HCT116 (cell line): ENCODE data around the gene CLDN10. TPM values are rescaled to one million over a fixed set of nuclear protein-coding genes. Genes with fewer than 3 reads are reported as not detected.

Experiments
- ATAC-seq: fragments of 200-7000 bp; cut with Tn5 transposase; 2 replicates; pipeline ENCODE4 v1.9.1; 2020; ENCODE audit warnings: mild to moderate bottlenecking, moderate library complexity
- BruUV-seq: library from RNA; stranded (reverse); fragments of 400-500 nt; replicated peaks from 2 replicates; lab custom pipeline; 2021; lab: Mats Ljungman, UMichigan
- CTCF ChIA-PET: fragments of 300-600 bp; sonication (Branson Sonifier 250); formaldehyde crosslinking; loops from one replicate; lab custom pipeline; 2021; ENCODE audit warnings: antibody characterized with exemption; lab: Charles Lee
- POLR2A ChIA-PET: fragments of 300-600, 350-600 bp; sonication (Branson Sonifier 250); formaldehyde crosslinking; loops from one replicate; lab custom pipeline; 2021; ENCODE audit warnings: antibody characterized with exemption; lab: Charles Lee
- RAD21 ChIA-PET, 2 experiments: fragments of 300-600 bp; sonication (Branson Sonifier 250); formaldehyde crosslinking; loops; one replicate each; lab custom pipeline; 2023; ENCODE audit warnings: low total read pairs in 2 of 2; ENCODE audit not compliant: uncharacterized antibody in 2 of 2, unreplicated experiment in 2 of 2, low non-redundant PET in 1 of 2; lab: Charles Lee
- DNase-seq: peaks from one replicate; pipeline ENCODE4 v3.0.0-alpha.2; 2010; ENCODE audit warnings: low read depth, low spot score
- H2AFZ ChIP-seq: fragments of 200-600 bp; shearing (Covaris generic), sonication (generic); 2 replicates; pipeline ENCODE4 v1.6.1; 2017; ENCODE audit warnings: low read depth, mixed run types, mixed read lengths, antibody characterized with exemption, low read length; ENCODE audit not compliant: poor library complexity, severe bottlenecking
- H3K27ac ChIP-seq: 2 replicates; pipeline ENCODE4 v1.5.1; 2012; ENCODE audit warnings: low read depth, low read length
- H3K27me3 ChIP-seq: fragments of 200-600 bp; sonication (generic); 2 replicates; pipeline ENCODE4 v1.6.1; 2016; ENCODE audit warnings: mixed run types, low read length, mixed read lengths; ENCODE audit not compliant: insufficient read depth
- H3K36me3 ChIP-seq, 2 experiments: fragments of 200-500 bp in 1 of 2; fragments of 200-600 bp in 1 of 2; sonication (Bioruptor generic) in 1 of 2; sonication (generic) in 1 of 2; 2 replicates each; pipeline versions ENCODE4 v1.5.1 to v1.6.1; 2014 to 2016; ENCODE audit warnings: low read length in 2 of 2, inconsistent platforms in 1 of 2, mixed read lengths in 1 of 2, mixed run types in 1 of 2; ENCODE audit not compliant: insufficient read depth in 2 of 2, control insufficient read depth in 1 of 2
- H3K4me1 ChIP-seq, 2 experiments: fragments of 200-600 bp in 1 of 2; sonication (generic) in 1 of 2; 2 replicates each; pipeline versions ENCODE4 v1.5.1 to v1.6.1; 2012 to 2017; ENCODE audit warnings: low read length in 2 of 2, inconsistent platforms in 1 of 2, mild to moderate bottlenecking in 1 of 2, mixed read lengths in 1 of 2, mixed run types in 1 of 2, moderate library complexity in 1 of 2; ENCODE audit not compliant: insufficient read depth in 2 of 2, control insufficient read depth in 1 of 2
- H3K4me2 ChIP-seq: fragments of 200-600 bp; sonication (generic); 2 replicates; pipeline ENCODE4 v1.6.1; 2017; ENCODE audit warnings: mixed run types, low read length, mixed read lengths
- H3K4me3 ChIP-seq, 2 experiments: fragments of 200-600 bp in 1 of 2; sonication (generic) in 1 of 2; replicated peaks in 1 of 2; 2 replicates each; pipeline ENCODE4 v1.5.1; 2011 to 2016; ENCODE audit warnings: low read length in 2 of 2, control low read depth in 1 of 2, low read depth in 1 of 2, mild to moderate bottlenecking in 1 of 2, mixed read lengths in 1 of 2, mixed run types in 1 of 2
- H3K79me2 ChIP-seq: fragments of 200-600 bp; sonication (generic); 2 replicates; pipeline ENCODE4 v1.6.1; 2017; ENCODE audit warnings: mild to moderate bottlenecking, mixed run types, low read length, moderate library complexity, mixed read lengths; ENCODE audit not compliant: insufficient read depth
- H3K9ac ChIP-seq: fragments of 200-600 bp; sonication (generic); 2 replicates; pipeline ENCODE4 v1.6.1; 2016; ENCODE audit warnings: low read length, mixed read lengths
- H3K9me2 ChIP-seq: fragments of 200-600 bp; sonication (generic), shearing (Covaris generic); 2 replicates; pipeline ENCODE4 v1.6.1; 2017; ENCODE audit warnings: mixed run types, mild to moderate bottlenecking, moderate library complexity; ENCODE audit not compliant: insufficient read depth
- H3K9me3 ChIP-seq, 2 experiments: fragments of 200-500 bp in 1 of 2; fragments of 200-600 bp in 1 of 2; sonication (Bioruptor generic) in 1 of 2; sonication (generic) in 1 of 2; 2 replicates each; pipeline ENCODE4 v1.6.1; 2014 to 2017; ENCODE audit warnings: low read length in 2 of 2, mixed read lengths in 2 of 2, inconsistent platforms in 1 of 2, low read depth in 1 of 2, mild to moderate bottlenecking in 1 of 2, mixed run types in 1 of 2, moderate library complexity in 1 of 2; ENCODE audit not compliant: control insufficient read depth in 1 of 2, insufficient read depth in 1 of 2
- H4K20me1 ChIP-seq: fragments of 200-600 bp; sonication (generic), shearing (Covaris generic); 2 replicates; pipeline ENCODE4 v1.6.1; 2017; ENCODE audit warnings: mixed run types, mild to moderate bottlenecking, moderate library complexity; ENCODE audit not compliant: insufficient read depth
- CBX3 ChIP-seq: IDR thresholded peaks from 2 replicates; pipeline ENCODE4 v1.6.1; 2012; ENCODE audit warnings: low read depth
- CEBPB ChIP-seq: IDR thresholded peaks from 2 replicates; pipeline ENCODE4 v1.6.1; 2012; ENCODE audit warnings: low read depth
- CTCF ChIP-seq, 3 experiments: fragments of 200-600 bp in 1 of 3; sonication (generic) in 1 of 3; IDR thresholded peaks in 2 of 3; conservative IDR thresholded peaks in 1 of 3; 2 replicates each; pipeline ENCODE4 v1.5.1; 2012 to 2017; ENCODE audit warnings: low read depth in 2 of 3, low read length in 2 of 3, antibody characterized with exemption in 1 of 3, borderline replicate concordance in 1 of 3, control low read depth in 1 of 3, mild to moderate bottlenecking in 1 of 3, mixed read lengths in 1 of 3, mixed run types in 1 of 3, moderate library complexity in 1 of 3; ENCODE audit not compliant: insufficient read depth in 1 of 3
- EGR1 ChIP-seq: IDR thresholded peaks from 2 replicates; pipeline ENCODE4 v1.6.1; 2012; ENCODE audit warnings: low read depth
- EZH2 ChIP-seq: fragments of 200-600 bp; sonication (generic); IDR thresholded peaks from 2 replicates; pipeline ENCODE4 v1.6.1; 2017; ENCODE audit warnings: antibody characterized with exemption, mixed run types
- EZH2phosphoT487 ChIP-seq: fragments of 200-600 bp; IDR thresholded peaks from 2 replicates; pipeline ENCODE4 v1.6.1; 2018; ENCODE audit warnings: antibody characterized with exemption, borderline replicate concordance
- FOSL1 ChIP-seq: IDR thresholded peaks from 2 replicates; pipeline ENCODE4 v1.6.1; 2012; ENCODE audit warnings: low read depth
- POLR2A ChIP-seq: IDR thresholded peaks from 2 replicates; pipeline ENCODE4 v1.7.0; 2011; ENCODE audit warnings: borderline replicate concordance; ENCODE audit not compliant: insufficient read depth, insufficient read length; ENCODE audit errors: extremely low read depth
- SIN3A ChIP-seq: IDR thresholded peaks from 2 replicates; pipeline ENCODE4 v1.6.1; 2012; ENCODE audit warnings: low read depth
- SP1 ChIP-seq: IDR thresholded peaks from 2 replicates; pipeline ENCODE4 v1.6.1; 2012; ENCODE audit warnings: low read depth
- SRF ChIP-seq: IDR thresholded peaks from 2 replicates; pipeline ENCODE4 v1.6.1; 2012; ENCODE audit warnings: low read depth
- TCF7L2 ChIP-seq: IDR thresholded peaks from 2 replicates; pipeline ENCODE4 v1.7.0; 2011; ENCODE audit warnings: borderline replicate concordance, inconsistent platforms; ENCODE audit not compliant: insufficient read depth, insufficient read length; ENCODE audit errors: extremely low read depth
- YY1 ChIP-seq: IDR thresholded peaks from 2 replicates; pipeline ENCODE4 v1.6.1; 2011; ENCODE audit warnings: low read length, low read depth, moderate library complexity, mild to moderate bottlenecking; ENCODE audit not compliant: insufficient replicate concordance; ENCODE audit errors: extremely low read depth
- ZBTB33 ChIP-seq: IDR thresholded peaks from 2 replicates; pipeline ENCODE4 v1.6.1; 2011; ENCODE audit warnings: mild to moderate bottlenecking, low read length, moderate library complexity; ENCODE audit not compliant: insufficient replicate concordance; ENCODE audit errors: extremely low read depth
- ZFX ChIP-seq: fragments of 450-650 bp; IDR thresholded peaks from 2 replicates; pipeline ENCODE4 v1.6.1; 2017
- intact Hi-C: fragments of 100-400 bp; cut with micrococcal nuclease; formaldehyde crosslinking; loops from 2 replicates; pipeline ENCODE4 v1.10.0; 2022
- total RNA-seq: library from RNA; stranded (reverse); gene quantifications from one replicate; pipeline ENCODE4 v1.2.1, GENCODE V29; 2021; ENCODE audit not compliant: unreplicated experiment
- TF ChIP-seq, protein P1 (sequence below): IDR thresholded peaks from 2 replicates; pipeline ENCODE4 v1.6.1; 2012
- TF ChIP-seq, protein P2 (sequence below): IDR thresholded peaks from 2 replicates; pipeline ENCODE4 v1.6.1; 2012

Gene CLDN10
- total RNA-seq, 1 experiment from 2014 or later = not detected

- intact Hi-C loops = no loop called here
- no peaks in the 10 kb centered on the region for H4K20me1 ChIP-seq
Observed at GRCh38 chr13:95601906-95602305, 49.4 kb downstream of the CLDN10 start.

More at GRCh38 chr13:95601906-95602305, 49.4 kb downstream of the CLDN10 start:
- H3K36me3 ChIP-seq = no peaks in the 10 kb centered on the region
- no peak overlapping the region for H3K4me2 ChIP-seq
- TF ChIP-seq ZBTB33 (no peak), TCF7L2 (no peak), YY1 (no peak), SRF (no peak), ZFX (no peak), CTCF (IDR thresholded peaks at IDR 0.05 in 2 of 3, conservative IDR thresholded peaks at IDR 0.05 in 1 of 3; ENCODE audit: borderline replicate concordance in 1 of 3, insufficient read depth in 1 of 3, low read depth in 2 of 3, low read length in 2 of 3) (no peak), EGR1 (no peak), CBX3 (no peak), SIN3A (no peak), CEBPB (no peak), SP1 (no peak), POLR2A (no peak), EZH2 (no peak), FOSL1 (no peak), EZH2phosphoT487 (no peak)
- TF ChIP-seq, protein P1, sequence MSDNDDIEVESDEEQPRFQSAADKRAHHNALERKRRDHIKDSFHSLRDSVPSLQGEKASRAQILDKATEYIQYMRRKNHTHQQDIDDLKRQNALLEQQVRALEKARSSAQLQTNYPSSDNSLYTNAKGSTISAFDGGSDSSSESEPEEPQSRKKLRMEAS = no peak
- TF ChIP-seq, protein P2, sequence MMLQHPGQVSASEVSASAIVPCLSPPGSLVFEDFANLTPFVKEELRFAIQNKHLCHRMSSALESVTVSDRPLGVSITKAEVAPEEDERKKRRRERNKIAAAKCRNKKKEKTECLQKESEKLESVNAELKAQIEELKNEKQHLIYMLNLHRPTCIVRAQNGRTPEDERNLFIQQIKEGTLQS = no peak
- no peak overlapping the region for H3K9ac ChIP-seq
- H3K79me2 ChIP-seq = no peaks in the 10 kb centered on the region
- H3K27ac ChIP-seq = no peak overlapping the region
- ChIA-PET CTCF (no interaction called here), RAD21 (no interaction called here), POLR2A (no interaction called here)
- no peaks in the 10 kb centered on the region for H3K9me2 ChIP-seq
- DNase-seq (no peak), ATAC-seq (no peak)
- no peak overlapping the region for H2AFZ ChIP-seq
- H3K27me3 ChIP-seq = no peaks in the 10 kb centered on the region
- BruUV-seq = no TSS peak
- no peaks in the 10 kb centered on the region for H3K9me3 ChIP-seq
- peaks cover 6 to 9% of the 10 kb centered on the region in 2 experiments; a peak in 2 of 4 replicates for H3K4me1 ChIP-seq
- H3K4me3 ChIP-seq = no peak overlapping the region
